ENCODE measurements around the gene UNG. TPM values are rescaled to one million over a fixed set of nuclear protein-coding genes. Genes with fewer than 3 reads are reported as not detected.
"Not testable (repeated sequence)": the region's sequence is repeated elsewhere in the genome, so short reads cannot be mapped to it uniquely, and the experiment has no call there.

UNG gene
- 10 to 100 TPM; 10.3 to 16.6 (median 13.2) TPM for total RNA-seq
- 10.3 TPM for polyA plus RNA-seq
- long read RNA-seq, donor 1, transcript UNG-202 (6 exons, 2,130 nt): major isoform, 39 of 40 reads
- long read RNA-seq, donor 1, partial matches to known transcripts: 0 of 40 reads
- long read RNA-seq, donor 1, other reads (novel, unspliced or antisense): 1 of 40 reads
- long read RNA-seq, donor 2, transcript UNG-202 (6 exons, 2,130 nt): major isoform, 10 of 12 reads
- long read RNA-seq, donor 2, partial matches to known transcripts: 1 of 12 reads
- long read RNA-seq, donor 2, other reads (novel, unspliced or antisense): 0 of 12 reads
- long read RNA-seq, donor 3, transcript UNG-202 (6 exons, 2,130 nt): major isoform, 60 of 64 reads
- long read RNA-seq, donor 3, partial matches to known transcripts: 1 of 64 reads
- long read RNA-seq, donor 3, other reads (novel, unspliced or antisense): 0 of 64 reads
- long read RNA-seq, donor 4, transcript UNG-202 (6 exons, 2,130 nt): major isoform, 29 of 29 reads
- long read RNA-seq, donor 4, partial matches to known transcripts: 0 of 29 reads
- long read RNA-seq, donor 4, other reads (novel, unspliced or antisense): 0 of 29 reads

GRCh38 chr12:109097435-109098182 lies at the start of gene UNG:
TSS of gene UNG (plus strand) at chr12:109097597. CDS start at chr12:109097680, 83 bp downstream.
- Histone ChIP-seq H3K4me3 (ENCODE audit: low read length) (peak within 1 kb of the TSS; percentile 78), H3K27ac (ENCODE audit: low read length) (peak within 1 kb of the TSS; percentile 74), H3K27me3 (ENCODE audit: control insufficient read depth, insufficient read depth) (no peaks in the 10 kb centered on the region), H3K4me1 (ENCODE audit: control insufficient read depth, insufficient read depth, low read length) (peaks cover under 1% of the 10 kb centered on the region), H3K9me3 (ENCODE audit: control insufficient read depth, low read length) (no peaks in the 10 kb centered on the region)
- WGBS: under 1% methylated on average over 71 of the region's 71 CpGs
- peak; percentile 98 to 99 (median 99) for DNase-seq
- ATAC-seq: peak; percentile 97 to 98
- intact Hi-C loops (cut with DNase I): loop anchor here in 1 of 4 donors (10.0 kb wide), 3 partner anchors 273 to 533 kb away; partner anchors contain the start of genes ISCU, SART3 and SELPLG

DNA sequence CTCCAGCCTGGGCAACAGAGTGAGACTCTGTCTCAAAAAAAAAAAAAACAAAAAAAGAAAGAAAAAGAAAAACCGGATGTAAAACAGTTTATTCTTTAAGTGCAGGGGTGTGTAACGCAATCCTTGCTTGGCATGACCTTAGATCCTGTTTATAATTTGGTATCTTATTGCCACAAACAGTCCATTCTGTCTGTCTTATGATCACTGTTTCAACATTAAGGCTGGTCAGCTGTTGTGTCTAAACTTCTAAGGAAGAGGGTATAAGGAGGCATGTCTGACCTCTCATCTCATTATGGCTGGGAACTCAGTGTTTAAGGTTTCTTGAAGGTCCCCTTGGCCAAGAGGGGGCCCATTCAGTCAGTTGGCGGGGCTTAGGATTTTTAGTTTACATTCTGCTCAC lies 48.7 kb upstream of the UNG start:
- DNase-seq; H3K4me3 ChIP-seq (ENCODE audit: low read length); H3K27ac ChIP-seq (ENCODE audit: low read length); H3K9me3 ChIP-seq (ENCODE audit: control insufficient read depth, low read length); H3K27me3 ChIP-seq (ENCODE audit: control insufficient read depth, insufficient read depth); ATAC-seq; H3K4me1 ChIP-seq (ENCODE audit: control insufficient read depth, insufficient read depth, low read length); intact Hi-C loops (cut with DNase I): not testable (repeated sequence)
- WGBS: 70% methylated on average over 3 of the region's 3 CpGs

DNA sequence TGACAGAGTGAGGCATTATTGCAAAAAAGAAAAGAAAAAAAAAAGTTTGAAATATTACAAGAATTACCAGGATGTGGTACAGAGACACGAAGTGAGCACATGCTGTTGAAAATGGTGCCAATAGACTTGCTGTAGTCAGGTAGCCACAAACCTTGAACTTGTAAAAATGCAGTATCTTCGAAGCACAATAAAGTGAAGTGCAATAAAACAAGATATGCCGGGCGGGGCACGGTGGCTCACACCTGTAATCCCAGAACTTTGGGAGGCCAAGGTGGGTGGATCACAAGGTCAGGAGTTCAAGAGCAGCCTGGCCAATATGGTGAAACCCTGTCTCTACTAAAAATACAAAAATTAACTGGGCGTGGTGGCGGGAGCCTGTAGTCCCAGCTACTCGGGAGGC lies 47.6 kb upstream of the UNG start:
- intact Hi-C loops (cut with DNase I); H3K27ac ChIP-seq (ENCODE audit: low read length); DNase-seq; H3K4me3 ChIP-seq (ENCODE audit: low read length); H3K4me1 ChIP-seq (ENCODE audit: control insufficient read depth, insufficient read depth, low read length); H3K27me3 ChIP-seq (ENCODE audit: control insufficient read depth, insufficient read depth); H3K9me3 ChIP-seq (ENCODE audit: control insufficient read depth, low read length); ATAC-seq: not testable (repeated sequence)
- 85% methylated on average over 8 of the region's 8 CpGs for WGBS

GRCh38 chr12:109052097-109052413 lies 45.3 kb upstream of the UNG start:
- WGBS: 7% methylated on average over 6 of the region's 6 CpGs
- ATAC-seq: no peak
- H3K27ac ChIP-seq (ENCODE audit: low read length): peak overlapping the region; percentile 19
- no peaks in the 10 kb centered on the region for H3K27me3 ChIP-seq (ENCODE audit: control insufficient read depth, insufficient read depth)
- H3K9me3 ChIP-seq (ENCODE audit: control insufficient read depth, low read length): no peaks in the 10 kb centered on the region
- peak overlapping the region; percentile 91 for H3K4me3 ChIP-seq (ENCODE audit: low read length)
- intact Hi-C loops (cut with DNase I): no loop called here
- H3K4me1 ChIP-seq (ENCODE audit: control insufficient read depth, insufficient read depth, low read length): peaks cover 6% of the 10 kb centered on the region
- no peak for DNase-seq

GRCh38 chr12:109052414-109053323 lies 44.7 kb upstream of the UNG start, which contains the start of gene USP30:
TSS of gene USP30 (plus strand) at chr12:109052576. CDS start at chr12:109052679, 103 bp downstream.
- peak; percentile 84 to 92 (median 92) for DNase-seq

DNA sequence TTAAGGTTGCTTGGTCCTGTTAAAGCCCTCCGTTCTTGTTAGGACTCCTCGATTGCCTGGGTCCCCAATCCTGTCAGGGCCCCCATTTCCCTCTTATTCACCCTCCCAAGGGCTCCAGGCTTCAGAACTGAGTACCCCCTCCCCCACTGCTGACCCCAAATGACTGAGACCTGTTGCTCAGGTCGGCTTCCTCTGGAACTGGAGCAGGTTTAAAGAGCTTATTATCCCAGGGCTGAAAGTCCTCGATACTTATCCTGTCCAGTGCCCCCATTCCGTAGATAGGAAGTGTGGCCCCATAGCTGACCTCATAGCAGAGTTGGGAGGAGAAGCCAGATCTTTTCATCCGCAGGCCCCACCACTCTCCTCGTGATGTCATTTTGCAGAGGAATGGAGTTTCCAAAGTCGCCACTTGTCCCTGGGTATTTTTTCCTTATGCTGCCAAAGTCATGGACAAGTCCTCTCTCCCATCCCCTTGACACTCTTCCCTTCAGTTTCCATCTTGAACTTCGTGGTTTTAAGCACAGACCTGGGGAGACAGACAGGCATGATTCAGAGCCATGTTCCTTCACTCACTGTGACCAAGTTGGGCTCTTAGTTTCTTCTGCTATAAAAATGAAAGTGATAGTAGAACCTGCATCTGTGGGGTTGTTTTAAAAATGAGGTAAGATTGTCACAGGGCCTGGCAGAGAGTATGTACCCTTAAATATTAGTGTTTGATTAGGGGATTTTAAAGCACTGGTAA lies 43.8 kb upstream of the UNG start:
- Histone ChIP-seq H3K27ac (ENCODE audit: low read length) (peak overlapping the region; percentile 86), H3K4me1 (ENCODE audit: control insufficient read depth, insufficient read depth, low read length) (peaks cover 6% of the 10 kb centered on the region), H3K27me3 (ENCODE audit: control insufficient read depth, insufficient read depth) (no peaks in the 10 kb centered on the region), H3K4me3 (ENCODE audit: low read length) (peak overlapping the region; percentile 91), H3K9me3 (ENCODE audit: control insufficient read depth, low read length) (no peaks in the 10 kb centered on the region)
- intact Hi-C loops (cut with DNase I): no loop called here
- DNase-seq: no peak
- no peak for ATAC-seq
- 13% methylated on average over 9 of the region's 9 CpGs for WGBS

More at GRCh38 chr12:109052414-109053323, 44.7 kb upstream of the UNG start, which contains the start of gene USP30:
- peak; percentile 97 for ATAC-seq
- Histone ChIP-seq H3K27me3 (ENCODE audit: control insufficient read depth, insufficient read depth) (no peaks in the 10 kb centered on the region), H3K9me3 (ENCODE audit: control insufficient read depth, low read length) (no peaks in the 10 kb centered on the region), H3K4me1 (ENCODE audit: control insufficient read depth, insufficient read depth, low read length) (peaks cover 6% of the 10 kb centered on the region), H3K27ac (ENCODE audit: low read length) (peak within 1 kb of the TSS; percentile 86), H3K4me3 (ENCODE audit: low read length) (peak within 1 kb of the TSS; percentile 91)
- intact Hi-C loops (cut with DNase I): no loop called here
- WGBS: under 1% methylated on average over 61 of the region's 61 CpGs

- intact Hi-C loops (cut with DNase I); H3K4me1 ChIP-seq (ENCODE audit: control insufficient read depth, insufficient read depth, low read length); H3K9me3 ChIP-seq (ENCODE audit: control insufficient read depth, low read length); H3K27ac ChIP-seq (ENCODE audit: low read length); ATAC-seq; DNase-seq; H3K27me3 ChIP-seq (ENCODE audit: control insufficient read depth, insufficient read depth): not testable (repeated sequence)
- peak overlapping the region; percentile 91 for H3K4me3 ChIP-seq (ENCODE audit: low read length)
- 84% methylated on average over 4 of the region's 4 CpGs for WGBS
Observed at GRCh38 chr12:109054124-109054513, 43.3 kb upstream of the UNG start.

DNA sequence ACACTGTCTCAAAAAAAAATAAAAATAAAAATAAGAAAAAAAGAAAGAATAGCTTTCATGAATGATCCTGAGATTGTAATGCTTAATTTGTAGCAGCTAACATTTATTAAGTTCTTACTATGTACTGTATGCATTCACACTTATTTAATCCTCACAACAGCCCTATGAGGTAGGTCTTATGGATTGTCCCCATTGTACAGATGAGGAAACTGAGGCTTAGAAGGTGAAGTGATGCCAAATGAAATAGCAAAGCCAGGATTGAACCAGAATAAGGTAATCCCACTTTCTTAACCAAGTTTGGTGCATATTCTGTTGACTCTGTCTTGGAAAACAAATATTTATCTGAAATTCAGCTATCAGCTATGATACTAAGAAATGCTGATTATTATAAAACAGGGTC lies 42.9 kb upstream of the UNG start:
- peaks cover 6% of the 10 kb centered on the region for H3K4me1 ChIP-seq (ENCODE audit: control insufficient read depth, insufficient read depth, low read length)
- no peaks in the 10 kb centered on the region for H3K27me3 ChIP-seq (ENCODE audit: control insufficient read depth, insufficient read depth)
- DNase-seq (no peak), ATAC-seq (no peak)
- intact Hi-C loops (cut with DNase I): no loop called here
- H3K4me3 ChIP-seq (ENCODE audit: low read length): no peak overlapping the region
- no peak overlapping the region for H3K27ac ChIP-seq (ENCODE audit: low read length)
- no peaks in the 10 kb centered on the region for H3K9me3 ChIP-seq (ENCODE audit: control insufficient read depth, low read length)

GRCh38 chr12:109056891-109057290 lies 40.5 kb upstream of the UNG start:
- no peak for DNase-seq
- no peak overlapping the region for H3K4me3 ChIP-seq (ENCODE audit: low read length)
- H3K27me3 ChIP-seq (ENCODE audit: control insufficient read depth, insufficient read depth): no peaks in the 10 kb centered on the region
- no peak for ATAC-seq
- no peak overlapping the region for H3K27ac ChIP-seq (ENCODE audit: low read length)
- H3K4me1 ChIP-seq (ENCODE audit: control insufficient read depth, insufficient read depth, low read length): peaks cover 6% of the 10 kb centered on the region
- intact Hi-C loops (cut with DNase I): no loop called here
- 83% methylated on average over 3 of the region's 3 CpGs for WGBS
- no peaks in the 10 kb centered on the region for H3K9me3 ChIP-seq (ENCODE audit: control insufficient read depth, low read length)

DNA sequence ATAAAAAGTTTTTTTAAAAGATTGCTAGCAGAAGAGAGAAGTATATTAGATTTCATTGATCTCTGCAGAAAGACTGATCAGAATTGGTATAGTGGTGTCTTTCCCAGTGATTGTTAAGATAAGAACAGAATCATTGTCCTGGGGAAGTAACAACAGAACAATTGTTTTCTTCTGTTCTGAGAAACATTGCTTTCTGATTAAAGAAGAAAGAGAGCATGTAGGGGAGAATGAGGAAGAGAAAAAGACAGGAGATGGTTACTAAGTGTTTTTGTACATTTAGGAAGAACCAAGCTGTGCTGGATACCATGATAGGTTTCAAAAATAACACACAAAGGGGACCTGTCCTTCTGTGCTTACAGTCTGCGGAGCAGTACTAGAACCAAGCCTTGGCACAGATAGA lies 40.0 kb upstream of the UNG start:
- 92% methylated on average over 1 of the region's 1 CpG for WGBS
- Histone ChIP-seq H3K27ac (ENCODE audit: low read length) (no peak overlapping the region), H3K27me3 (ENCODE audit: control insufficient read depth, insufficient read depth) (no peaks in the 10 kb centered on the region), H3K4me3 (ENCODE audit: low read length) (no peak overlapping the region), H3K9me3 (ENCODE audit: control insufficient read depth, low read length) (no peaks in the 10 kb centered on the region), H3K4me1 (ENCODE audit: control insufficient read depth, insufficient read depth, low read length) (peaks cover 6% of the 10 kb centered on the region)
- intact Hi-C loops (cut with DNase I): no loop called here
- DNase-seq (no peak), ATAC-seq (no peak)
